Esophagus squamous epithelium (tissue), 4 donors: ENCODE results near the gene ANGEL1.

Experiments
- POLR2A ChIP-seq, 4 donors: fragments of 450-650 bp; IDR thresholded peaks; one replicate each; pipeline ENCODE4 v1.6.1; 2017; ENCODE audit warnings: antibody characterized with exemption in 4 of 4, mild to moderate bottlenecking in 4 of 4, moderate library complexity in 3 of 4
- TF ChIP-seq, protein P1 (sequence below), 6 experiments: fragments of 450-650 bp in 4 of 6; fragments of 200-600 bp in 2 of 6; sonication (generic) in 2 of 6; IDR thresholded peaks; one replicate each; pipeline ENCODE4 v1.5.1; 2016 to 2019; ENCODE audit warnings: antibody characterized with exemption in 6 of 6, mild to moderate bottlenecking in 4 of 6, moderate library complexity in 4 of 6

DNA sequence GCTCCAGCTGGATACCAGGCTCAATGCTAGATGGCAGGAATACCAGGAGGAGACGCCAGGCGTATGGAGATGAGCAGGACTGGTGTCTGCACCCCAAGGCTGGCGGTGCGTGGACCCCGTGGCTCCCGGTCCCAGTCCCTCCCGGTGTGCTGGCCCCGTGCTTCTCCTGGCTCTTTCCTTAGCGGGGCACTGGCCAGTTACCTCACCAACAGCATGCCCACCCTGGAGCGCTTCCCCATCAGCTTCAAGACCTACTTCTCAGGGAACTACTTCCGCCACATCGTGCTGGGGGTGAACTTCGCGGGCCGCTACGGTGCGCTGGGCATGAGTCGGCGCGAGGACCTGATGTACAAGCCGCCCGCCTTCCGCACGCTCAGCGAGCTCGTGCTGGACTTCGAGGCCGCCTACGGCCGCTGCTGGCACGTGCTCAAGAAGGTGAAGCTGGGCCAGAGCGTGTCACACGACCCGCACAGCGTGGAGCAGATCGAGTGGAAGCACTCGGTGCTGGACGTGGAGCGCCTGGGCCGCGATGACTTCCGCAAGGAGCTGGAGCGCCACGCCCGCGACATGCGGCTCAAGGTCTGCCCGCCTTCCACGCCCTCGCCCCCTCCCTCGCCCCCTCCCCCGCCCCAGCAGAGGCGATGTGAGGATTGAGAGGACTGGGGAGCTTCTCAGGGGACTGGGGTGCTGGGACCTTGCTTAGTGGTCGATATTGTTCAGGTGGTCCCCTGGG, 36.8 kb downstream of the ANGEL1 start:
- TF ChIP-seq, protein P1, sequence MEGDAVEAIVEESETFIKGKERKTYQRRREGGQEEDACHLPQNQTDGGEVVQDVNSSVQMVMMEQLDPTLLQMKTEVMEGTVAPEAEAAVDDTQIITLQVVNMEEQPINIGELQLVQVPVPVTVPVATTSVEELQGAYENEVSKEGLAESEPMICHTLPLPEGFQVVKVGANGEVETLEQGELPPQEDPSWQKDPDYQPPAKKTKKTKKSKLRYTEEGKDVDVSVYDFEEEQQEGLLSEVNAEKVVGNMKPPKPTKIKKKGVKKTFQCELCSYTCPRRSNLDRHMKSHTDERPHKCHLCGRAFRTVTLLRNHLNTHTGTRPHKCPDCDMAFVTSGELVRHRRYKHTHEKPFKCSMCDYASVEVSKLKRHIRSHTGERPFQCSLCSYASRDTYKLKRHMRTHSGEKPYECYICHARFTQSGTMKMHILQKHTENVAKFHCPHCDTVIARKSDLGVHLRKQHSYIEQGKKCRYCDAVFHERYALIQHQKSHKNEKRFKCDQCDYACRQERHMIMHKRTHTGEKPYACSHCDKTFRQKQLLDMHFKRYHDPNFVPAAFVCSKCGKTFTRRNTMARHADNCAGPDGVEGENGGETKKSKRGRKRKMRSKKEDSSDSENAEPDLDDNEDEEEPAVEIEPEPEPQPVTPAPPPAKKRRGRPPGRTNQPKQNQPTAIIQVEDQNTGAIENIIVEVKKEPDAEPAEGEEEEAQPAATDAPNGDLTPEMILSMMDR (IDR thresholded peaks at IDR 0.05): no peak
- no peak for TF ChIP-seq POLR2A (IDR thresholded peaks at IDR 0.05)
